HFFc6 (cell line): ENCODE data around the gene GLI1. TPM values are rescaled to one million over a fixed set of nuclear protein-coding genes. Genes with fewer than 3 reads are reported as not detected.
A peak's percentile ranks its signal among the peaks of the same experiment; 100 is the strongest.

Experiments used
- DNase-seq: peaks from one replicate; pipeline ENCODE4 v3.0.0-alpha.2; 2018
- H3K27ac Mint-ChIP-seq: 2 replicates; pipeline ENCODE4 v1.8.0; 2020; ENCODE audit warnings: mild to moderate bottlenecking, mixed read lengths
- H3K27me3 Mint-ChIP-seq: 2 replicates; pipeline ENCODE4 v1.8.0; 2021; ENCODE audit warnings: mild to moderate bottlenecking, moderate library complexity, mixed read lengths; ENCODE audit not compliant: insufficient read depth
- H3K36me3 Mint-ChIP-seq: 2 replicates; pipeline ENCODE4 v1.8.0; 2021; ENCODE audit warnings: low read depth, mixed read lengths
- H3K4me1 Mint-ChIP-seq: 2 replicates; pipeline ENCODE4 v1.8.0; 2020; ENCODE audit warnings: low read depth, mixed read lengths
- H3K4me3 Mint-ChIP-seq: 2 replicates; pipeline ENCODE4 v1.8.0; 2020; ENCODE audit warnings: mild to moderate bottlenecking, moderate library complexity, mixed read lengths
- H3K9me3 Mint-ChIP-seq: 2 replicates; pipeline ENCODE4 v1.8.0; 2020; ENCODE audit warnings: mild to moderate bottlenecking, mixed read lengths
- CTCF ChIP-seq: fragments of 200-600 bp; sonication (generic); IDR thresholded peaks from 2 replicates; pipeline ENCODE4 v1.5.0; 2021; ENCODE audit warnings: antibody characterized with exemption, mild to moderate bottlenecking
- total RNA-seq, 6 experiments: library from RNA; stranded (reverse); fragmentation: NEBNext Ultra II Directional; extraction: Animal tissue kit (Norgen Biotek cat#: 25700); gene quantifications; 2 replicates in 1 of 6; 3 replicates in 5 of 6; pipeline ENCODE4 v1.2.3, GENCODE V29; 2021

The GLI1 gene
- total RNA-seq, 6 experiments from 2014 or later: 3.9 to 5.8 (median 4.6) TPM

DNA sequence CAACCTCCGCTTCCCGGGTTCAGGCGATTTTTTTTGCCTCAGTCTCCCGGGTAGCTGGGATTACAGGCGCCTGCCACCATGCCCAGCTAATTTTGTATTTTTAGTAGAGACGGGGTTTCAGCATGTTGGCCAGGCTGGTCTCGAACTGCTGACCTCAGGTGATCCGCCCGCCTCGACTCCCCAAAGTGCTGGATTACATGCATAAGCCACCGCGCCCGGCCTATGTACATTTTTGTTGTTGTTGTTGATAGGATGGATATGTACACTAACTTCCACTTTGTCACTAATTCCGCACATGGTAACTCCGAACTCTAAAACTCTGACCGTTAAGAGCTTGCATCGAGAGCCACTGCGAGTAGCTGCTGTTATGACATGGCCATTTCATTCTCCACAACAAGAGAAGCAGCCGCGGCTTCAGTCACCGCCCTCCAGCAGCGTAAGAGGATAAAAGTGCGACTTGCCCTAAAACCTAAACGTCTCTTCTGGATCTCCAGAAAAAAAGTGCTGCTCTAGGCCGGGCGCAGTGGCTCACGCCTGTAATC is 27.5 kb downstream of the GLI1 start:
- H3K4me1 Mint-ChIP-seq: peaks cover 28% of the 10 kb centered on the region
- H3K4me3 Mint-ChIP-seq: peak overlapping the region; percentile 97
- no peaks in the 10 kb centered on the region for H3K9me3 Mint-ChIP-seq
- H3K36me3 Mint-ChIP-seq: peaks cover 26% of the 10 kb centered on the region
- no peak overlapping the region for H3K27ac Mint-ChIP-seq
- DNase-seq: no peak
- H3K27me3 Mint-ChIP-seq: peaks cover 2% of the 10 kb centered on the region; the same call in 1 of the 2 replicates
- TF ChIP-seq CTCF: no peak

- Mint-ChIP-seq H3K4me3 (peak within 1 kb of the TSS; percentile 97), H3K36me3 (peaks cover 31% of the 10 kb centered on the region), H3K27ac (peak within 1 kb of the TSS; percentile 85), H3K27me3 (peaks cover 2% of the 10 kb centered on the region; the same call in 1 of the 2 replicates), H3K4me1 (peaks cover 28% of the 10 kb centered on the region), H3K9me3 (no peaks in the 10 kb centered on the region)
- no peak for TF ChIP-seq CTCF
- peak; percentile 94 for DNase-seq
Measured at GRCh38 chr12:57487597-57488401, 28.2 kb downstream of the GLI1 start, which contains the start of gene MARS1. MARS1 (plus strand) TSS chr12:57488068; CDS start chr12:57488091, 23 bp downstream.

- peak overlapping the region; percentile 85 for H3K27ac Mint-ChIP-seq
Measured at GRCh38 chr12:57488402-57489156, 29.0 kb downstream of the GLI1 start.

DNA sequence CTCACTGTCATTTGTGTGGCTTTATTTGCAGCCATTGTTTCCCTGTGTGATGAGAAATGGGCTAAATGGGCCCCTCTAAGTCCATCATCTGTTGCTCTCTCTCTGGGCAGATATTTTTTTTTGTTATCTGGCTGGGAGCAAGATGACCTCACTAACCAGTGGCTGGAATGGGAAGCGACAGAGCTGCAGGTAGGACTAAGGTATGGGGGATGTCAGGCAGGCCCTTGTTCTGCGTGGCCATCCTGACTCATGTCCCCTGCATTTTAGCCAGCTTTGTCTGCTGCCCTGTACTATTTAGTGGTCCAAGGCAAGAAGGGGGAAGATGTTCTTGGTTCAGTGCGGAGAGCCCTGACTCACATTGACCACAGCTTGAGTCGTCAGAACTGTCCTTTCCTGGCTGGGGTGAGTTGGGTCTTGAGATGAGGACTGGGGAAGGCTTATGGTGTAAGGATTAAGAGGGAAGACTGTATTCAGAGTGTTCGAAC is 29.6 kb downstream of the GLI1 start:
- H3K4me1 Mint-ChIP-seq: peaks cover 18% of the 10 kb centered on the region
- no peak for TF ChIP-seq CTCF
- H3K9me3 Mint-ChIP-seq: no peaks in the 10 kb centered on the region
- peak overlapping the region; percentile 85 for H3K27ac Mint-ChIP-seq
- H3K4me3 Mint-ChIP-seq: peak overlapping the region; percentile 97
- peak; percentile 37 for DNase-seq
- H3K36me3 Mint-ChIP-seq: peaks cover 33% of the 10 kb centered on the region
- H3K27me3 Mint-ChIP-seq: peaks cover 2% of the 10 kb centered on the region; the same call in 1 of the 2 replicates

More at GRCh38 chr12:57488402-57489156, 29.0 kb downstream of the GLI1 start:
- DNase-seq: no peak
- peaks cover 33% of the 10 kb centered on the region for H3K36me3 Mint-ChIP-seq
- H3K4me3 Mint-ChIP-seq: peak overlapping the region; percentile 97
- peaks cover 2% of the 10 kb centered on the region; the same call in 1 of the 2 replicates for H3K27me3 Mint-ChIP-seq
- TF ChIP-seq CTCF: no peak
- no peaks in the 10 kb centered on the region for H3K9me3 Mint-ChIP-seq
- H3K4me1 Mint-ChIP-seq: peaks cover 20% of the 10 kb centered on the region

DNA sequence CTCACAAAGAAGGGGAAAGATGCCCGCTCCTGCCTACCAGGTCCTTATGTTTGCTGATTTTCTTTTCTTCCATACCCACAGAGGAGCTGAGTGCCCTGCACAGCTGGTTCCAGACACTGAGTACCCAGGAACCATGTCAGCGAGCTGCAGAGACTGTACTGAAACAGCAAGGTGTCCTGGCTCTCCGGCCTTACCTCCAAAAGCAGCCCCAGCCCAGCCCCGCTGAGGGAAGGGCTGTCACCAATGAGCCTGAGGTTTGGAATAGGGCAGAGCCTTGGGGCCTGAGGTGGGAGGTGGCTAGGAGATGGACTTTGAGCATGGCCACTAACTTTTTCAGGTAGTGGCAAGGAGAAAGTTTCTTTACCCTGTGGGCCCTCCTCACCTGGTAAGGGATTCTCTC is 30.5 kb downstream of the GLI1 start:
- peaks cover 18% of the 10 kb centered on the region for H3K4me1 Mint-ChIP-seq
- peaks cover 2% of the 10 kb centered on the region; the same call in 1 of the 2 replicates for H3K27me3 Mint-ChIP-seq
- H3K4me3 Mint-ChIP-seq: no peak overlapping the region
- no peak overlapping the region for H3K27ac Mint-ChIP-seq
- DNase-seq: no peak
- peaks cover 33% of the 10 kb centered on the region for H3K36me3 Mint-ChIP-seq
- no peaks in the 10 kb centered on the region for H3K9me3 Mint-ChIP-seq
- no peak for TF ChIP-seq CTCF
